ENCODE measurements around the gene UTP18.

UTP18 gene

GRCh38 chr17:51335883-51336822 lies 75.8 kb downstream of the UTP18 start:
- DNase-seq, result no peak

DNA sequence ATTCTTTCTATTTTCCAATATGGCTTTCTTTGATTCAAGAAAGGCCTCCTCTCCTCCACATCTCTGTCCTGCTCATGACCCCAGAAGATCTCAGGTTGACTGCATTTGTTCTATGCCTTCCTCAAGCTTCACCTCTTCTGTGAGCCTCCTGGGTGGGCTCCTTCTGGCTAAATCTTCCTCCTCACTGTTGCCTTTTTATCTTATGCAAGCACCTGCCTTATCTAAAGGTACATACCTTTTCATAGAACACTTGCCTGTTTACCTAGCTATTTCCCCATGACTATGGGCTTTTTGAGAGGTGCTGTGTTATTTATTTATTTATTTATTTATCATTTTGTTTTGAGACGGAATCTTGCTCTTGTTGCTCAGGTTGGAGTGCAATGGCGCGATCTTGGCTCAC lies 81.1 kb downstream of the UTP18 start:
- DNase-seq, result no peak

GRCh38 chr17:51342257-51342656 lies 81.9 kb downstream of the UTP18 start:
- no peak for DNase-seq

GRCh38 chr17:51344532-51344931 lies 84.2 kb downstream of the UTP18 start:
- no peak for DNase-seq

GRCh38 chr17:51346218-51346982 lies 86.1 kb downstream of the UTP18 start:
- DNase-seq, result no peak

All from GF-D8 (cell line).